ENCODE data around the gene C4orf51.

The C4orf51 gene

GRCh38 chr4:145709843-145710242, 29.9 kb downstream of the C4orf51 start:
- no peak for DNase-seq (ENCODE audit: low read depth)

- no peak for DNase-seq (ENCODE audit: low read depth)
Observed at GRCh38 chr4:145716200-145716599, 36.3 kb downstream of the C4orf51 start.

GRCh38 chr4:145716661-145717200, 36.8 kb downstream of the C4orf51 start:
- DNase-seq (ENCODE audit: low read depth) = no peak

DNA sequence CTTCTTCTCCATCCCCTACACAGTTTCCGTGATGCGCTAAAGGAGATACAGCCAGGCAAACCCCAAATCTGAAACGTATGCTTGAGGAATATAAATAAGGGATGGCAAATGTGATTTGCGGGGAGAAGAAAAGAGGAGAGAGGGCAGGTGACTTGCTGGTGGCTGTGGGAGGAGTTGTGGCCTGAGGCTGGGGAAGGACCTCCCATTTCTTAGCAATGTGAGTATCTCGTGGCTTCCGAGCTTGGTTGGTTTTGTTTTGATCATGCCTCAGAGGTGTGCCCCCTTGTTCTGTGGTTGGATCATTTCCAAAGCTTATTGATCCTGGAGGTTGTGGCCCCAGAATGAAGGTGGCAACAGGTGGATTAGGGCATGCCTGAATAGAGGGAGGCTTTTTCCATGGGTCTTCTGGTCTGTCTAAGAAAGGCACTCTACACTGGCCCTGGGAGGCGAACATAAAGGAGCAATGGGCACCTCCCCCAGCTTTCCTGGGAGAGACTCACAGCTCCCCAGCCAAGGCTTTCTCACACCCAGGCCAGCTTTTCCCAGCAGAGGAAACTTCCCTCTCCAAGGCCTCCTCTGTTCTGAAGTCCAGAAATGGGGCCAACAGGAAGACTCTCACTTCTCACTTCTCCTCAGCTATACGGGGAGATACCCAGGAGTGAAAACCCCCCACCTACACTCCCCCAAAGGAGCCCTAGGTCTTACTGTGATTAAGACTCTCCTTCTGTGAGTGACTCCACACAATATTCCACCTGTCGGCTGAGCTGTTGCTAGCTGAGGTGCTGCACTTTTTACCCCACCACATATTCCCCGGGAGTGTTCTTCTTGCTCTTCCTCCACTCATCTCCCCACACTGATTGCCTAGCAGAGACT, 40.0 kb downstream of the C4orf51 start:
- DNase-seq (ENCODE audit: low read depth) = no peak

GRCh38 chr4:145720656-145721055, 40.7 kb downstream of the C4orf51 start:
- no peak for DNase-seq (ENCODE audit: low read depth)

DNA sequence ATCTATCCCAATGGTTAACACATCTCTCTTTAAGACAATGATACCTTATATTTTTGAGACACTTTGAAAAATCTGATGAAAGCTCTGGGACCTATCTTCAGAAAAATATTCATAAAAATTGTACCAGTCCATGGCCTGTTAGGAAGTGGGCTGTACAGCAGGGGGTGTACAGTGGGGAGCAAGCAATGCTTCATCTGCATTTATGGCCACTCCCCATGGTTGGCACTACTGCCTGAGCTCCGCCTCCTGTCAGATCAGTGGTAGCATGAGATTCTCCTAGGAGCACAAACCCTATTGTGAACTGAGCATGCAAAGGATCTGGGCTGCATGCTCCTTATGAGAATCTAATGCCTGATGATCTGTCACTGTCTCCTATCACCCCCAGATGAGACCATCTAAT, 42.6 kb downstream of the C4orf51 start:
- no peak for DNase-seq (ENCODE audit: low read depth)

- DNase-seq (ENCODE audit: low read depth) = no peak
Observed at GRCh38 chr4:145723336-145723735, 43.4 kb downstream of the C4orf51 start.

DNA sequence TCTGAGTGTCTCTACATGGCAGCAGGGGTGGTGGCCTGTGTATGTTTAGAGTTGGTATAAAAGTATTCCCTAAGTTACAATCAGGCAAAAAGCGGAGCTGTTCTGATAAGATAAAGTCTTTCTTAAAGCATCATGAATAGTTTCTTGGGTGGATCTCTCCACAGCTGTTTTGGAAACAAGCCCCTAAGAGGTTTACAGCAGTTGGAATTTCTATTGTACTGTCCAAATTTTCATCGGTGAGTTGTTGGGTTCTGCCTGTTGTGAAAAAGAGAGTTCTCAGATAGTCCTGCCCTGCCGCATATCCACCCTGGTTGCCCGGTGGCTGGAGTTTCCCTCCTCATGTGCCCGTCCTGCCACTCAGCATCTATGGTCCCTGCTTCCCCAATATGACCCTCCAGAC, 50.1 kb downstream of the C4orf51 start:
- DNase-seq (ENCODE audit: low read depth) = no peak

DNA sequence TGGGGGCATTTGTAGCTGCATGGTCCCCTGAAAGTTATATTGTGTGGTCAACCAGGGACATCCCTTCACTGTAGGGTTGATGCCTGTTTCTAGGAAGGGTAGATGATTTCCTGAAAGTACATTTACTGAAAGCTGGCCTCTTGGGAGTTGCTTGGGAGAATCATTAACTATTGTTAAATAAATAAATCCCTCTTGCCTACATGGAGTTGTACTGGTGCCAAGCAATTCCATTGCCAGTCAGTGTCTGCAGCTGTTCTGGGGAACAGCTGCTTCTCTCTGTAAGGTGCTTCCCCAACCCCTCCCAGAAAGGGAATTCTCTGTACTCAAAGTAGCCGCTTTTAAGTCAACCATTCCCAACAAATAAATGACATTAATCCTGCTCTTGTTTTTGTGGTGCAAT, 51.1 kb downstream of the C4orf51 start:
- no peak for DNase-seq (ENCODE audit: low read depth)

- DNase-seq (ENCODE audit: low read depth) = no peak
Observed at GRCh38 chr4:145732001-145732815, 52.3 kb downstream of the C4orf51 start.

DNA sequence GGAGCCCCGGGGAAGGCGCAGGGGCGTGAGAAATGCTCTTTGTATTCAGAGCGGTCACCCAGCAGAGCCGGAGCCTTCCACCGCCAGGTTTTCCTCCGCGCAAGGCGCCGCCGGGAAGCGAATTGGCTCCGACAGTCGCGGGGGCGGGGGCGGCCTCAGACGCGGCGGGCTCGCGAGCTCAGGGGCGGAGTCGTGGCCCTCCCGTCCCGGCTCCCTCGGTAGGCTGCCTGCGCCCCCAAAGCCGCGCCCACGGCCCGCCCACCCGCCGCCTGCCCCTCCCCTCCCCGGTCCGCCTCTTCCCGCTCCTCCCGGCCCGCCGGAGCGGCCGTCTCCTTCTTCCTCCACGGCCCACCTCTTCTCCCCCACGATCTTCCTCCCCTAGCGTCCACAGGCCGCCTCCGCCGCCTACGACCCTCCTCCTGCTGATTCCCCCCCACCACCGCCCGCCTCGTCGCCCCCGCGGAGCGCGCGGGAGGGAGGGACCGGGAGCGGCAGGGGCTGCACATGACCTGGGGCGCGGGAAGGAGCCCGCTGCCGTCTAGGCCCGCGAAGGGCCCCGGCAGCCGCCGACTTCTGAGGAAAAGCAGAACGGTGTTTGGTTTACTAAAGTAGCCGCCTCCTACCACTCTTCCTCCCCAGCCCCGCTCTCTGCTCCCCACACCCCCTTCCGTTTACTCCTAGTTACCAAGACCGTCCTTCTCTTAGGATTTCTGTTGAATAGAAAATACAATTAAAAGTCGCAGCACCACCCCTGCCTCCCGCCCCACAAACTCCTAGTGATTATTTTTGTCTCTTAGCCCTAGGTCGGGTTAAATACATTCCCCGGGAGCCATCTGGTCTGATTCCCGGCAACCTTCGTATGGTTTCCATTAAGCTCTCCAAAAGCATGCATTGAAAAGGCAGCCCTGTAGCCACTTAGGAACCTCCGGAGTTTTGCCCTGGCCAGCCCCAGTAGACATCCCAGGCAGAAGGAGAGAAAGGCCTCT, 53.2 kb downstream of the C4orf51 start:
- DNase-seq (ENCODE audit: low read depth) = peak; percentile 69

DNA sequence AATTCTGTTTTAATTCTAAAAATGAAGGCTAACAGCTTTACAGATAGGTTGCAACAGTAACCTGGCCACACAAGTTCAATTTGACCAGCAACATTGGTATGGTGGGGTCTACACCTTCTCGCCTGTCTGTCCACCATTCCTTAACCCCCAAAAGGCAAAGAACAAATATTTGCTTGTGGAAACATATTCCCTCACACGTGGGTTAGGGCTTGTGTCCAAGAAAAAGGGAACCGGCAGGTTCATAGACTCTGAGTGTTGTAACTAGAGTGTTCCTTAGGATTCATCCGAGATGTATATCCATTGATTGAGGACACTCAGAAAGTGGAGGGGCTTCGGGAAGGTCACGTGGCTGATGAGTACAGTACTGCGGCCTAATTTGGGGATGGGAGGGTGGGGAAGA, 54.1 kb downstream of the C4orf51 start:
- DNase-seq (ENCODE audit: low read depth) = no peak

GRCh38 chr4:145734576-145735346, 54.8 kb downstream of the C4orf51 start:
- DNase-seq (ENCODE audit: low read depth) = no peak

DNA sequence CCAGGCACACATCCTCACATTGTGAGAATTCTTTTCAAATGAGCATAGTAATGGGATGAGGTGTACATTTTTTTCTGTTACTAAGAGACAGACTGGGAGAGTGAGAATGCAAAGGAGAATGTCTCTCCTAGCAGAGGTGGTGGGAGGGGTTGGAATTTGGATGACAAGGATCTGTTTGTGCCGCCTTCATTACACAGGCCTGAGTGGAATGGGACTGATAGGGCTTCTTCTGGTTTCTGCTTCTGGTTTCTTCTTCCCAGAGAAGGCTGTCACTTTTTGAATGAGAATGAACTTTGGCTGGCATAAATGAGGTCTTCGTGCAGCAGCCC, 55.4 kb downstream of the C4orf51 start:
- DNase-seq (ENCODE audit: low read depth) = no peak

DNA sequence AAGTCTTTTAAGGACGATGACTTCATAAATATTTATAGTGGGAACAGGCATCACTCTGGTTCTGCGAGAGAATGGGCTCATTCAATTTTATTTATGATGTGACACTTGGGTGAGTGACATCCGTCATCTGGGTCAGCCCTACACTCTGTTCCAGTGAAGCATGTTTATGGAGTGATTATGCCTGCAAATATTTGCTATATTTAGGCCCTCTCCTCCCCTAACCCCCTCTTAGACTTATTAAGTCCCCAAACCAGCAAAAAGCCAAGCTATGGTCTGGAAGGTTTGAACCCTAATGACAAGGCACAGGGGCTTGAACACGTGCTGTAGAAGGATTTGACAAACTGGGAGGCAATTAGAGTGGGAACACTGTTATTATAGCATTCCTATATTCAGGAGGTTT, 55.9 kb downstream of the C4orf51 start:
- no peak for DNase-seq (ENCODE audit: low read depth)

- DNase-seq (ENCODE audit: low read depth) = no peak
Observed at GRCh38 chr4:145736241-145736831, 56.4 kb downstream of the C4orf51 start.

DNA sequence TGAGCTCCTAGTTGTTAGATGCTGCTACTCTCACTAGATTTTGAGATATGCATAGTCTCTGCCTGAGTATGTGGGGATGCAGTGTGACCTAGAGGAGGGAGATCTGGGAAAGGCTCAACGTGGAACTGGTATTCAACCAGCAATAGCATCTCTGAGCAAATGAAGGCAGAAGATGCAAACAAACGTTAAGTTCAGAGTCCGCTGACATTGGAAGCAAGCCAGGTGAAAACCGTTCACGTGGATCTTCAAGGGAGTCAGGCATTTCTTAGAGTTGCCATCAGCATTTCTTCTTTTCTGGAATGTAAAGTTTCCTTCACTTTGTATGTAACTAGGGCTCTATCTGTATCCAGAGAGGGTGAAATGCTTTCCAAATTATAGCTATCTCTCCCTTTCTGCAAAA, 59.9 kb downstream of the C4orf51 start:
- DNase-seq (ENCODE audit: low read depth) = no peak

DNA sequence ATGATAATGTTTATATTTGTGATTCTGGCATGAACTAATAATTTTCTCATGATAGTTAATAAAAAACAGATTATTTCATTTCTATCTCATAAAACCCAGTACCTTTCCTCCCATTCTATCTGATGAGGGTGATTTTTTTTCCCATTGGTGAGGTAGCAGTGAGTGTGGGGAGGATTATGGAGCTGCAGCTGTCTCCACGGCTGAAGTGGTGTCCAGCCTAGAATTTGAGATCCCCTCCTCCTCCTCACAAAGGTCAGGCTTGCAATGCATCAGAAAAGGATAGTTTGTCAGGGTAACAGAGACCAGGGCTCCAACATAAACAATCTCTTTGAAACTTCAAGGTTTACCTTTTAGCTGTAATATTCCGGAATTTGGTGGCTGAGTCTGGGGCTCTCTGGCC, 60.9 kb downstream of the C4orf51 start:
- no peak for DNase-seq (ENCODE audit: low read depth)

DNA sequence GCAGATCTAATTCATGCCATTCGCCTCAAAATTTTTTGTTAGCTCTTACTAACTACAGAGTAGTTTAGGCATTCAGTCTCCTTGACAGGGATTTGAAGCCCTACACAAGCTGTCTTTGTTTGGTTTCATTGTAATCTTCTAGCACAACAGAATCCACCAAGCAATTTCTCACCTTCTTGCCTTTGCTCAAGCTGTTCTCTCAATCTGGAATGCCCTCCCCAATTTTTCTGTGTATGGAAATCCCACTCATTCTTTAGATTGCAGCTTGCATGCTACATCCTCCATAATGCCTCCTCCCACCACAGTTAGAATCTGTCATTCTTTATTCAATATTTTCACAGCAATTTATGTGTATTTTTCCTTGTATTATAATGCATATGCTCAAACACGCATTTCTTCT, 63.7 kb downstream of the C4orf51 start:
- DNase-seq (ENCODE audit: low read depth) = no peak

DNA sequence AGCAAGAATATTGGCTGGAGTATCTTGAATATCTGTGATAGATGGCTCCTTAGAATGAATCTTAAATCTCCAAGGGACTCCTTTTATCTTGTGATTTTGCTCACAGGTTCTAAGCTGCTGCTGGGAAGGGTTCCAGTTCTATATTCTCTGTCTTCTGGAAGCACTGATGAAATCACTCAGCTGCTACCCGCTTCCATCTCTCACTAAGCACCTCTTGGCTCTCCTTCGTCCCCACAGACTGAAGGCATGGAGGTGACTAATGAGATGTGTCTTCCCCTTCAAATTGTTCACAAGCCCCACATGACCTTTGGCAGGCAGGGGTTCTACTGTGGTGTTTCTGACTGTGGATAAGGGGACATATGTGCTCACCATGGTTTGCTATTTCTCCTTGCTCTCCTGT, 75.9 kb downstream of the C4orf51 start:
- DNase-seq (ENCODE audit: low read depth) = no peak

GRCh38 chr4:145756244-145756643, 76.3 kb downstream of the C4orf51 start:
- DNase-seq (ENCODE audit: low read depth) = no peak
